Transverse colon (tissue), 4 donors: ENCODE results near the gene TRIM16.
"Not testable (repeated sequence)": the region's sequence is repeated elsewhere in the genome, so short reads cannot be mapped to it uniquely, and the experiment has no call there.

ENCODE experiments used
- CTCF ChIP-seq, 5 experiments: fragments of 200-600 bp in 3 of 5; fragments of 450-650 bp in 2 of 5; sonication (generic) in 3 of 5; IDR thresholded peaks; 1 replicate in 2 of 5; 2 replicates in 3 of 5; pipeline ENCODE4 v1.5.1; 2016 to 2017; ENCODE audit warnings: antibody characterized with exemption in 5 of 5, inconsistent platforms in 3 of 5, mild to moderate bottlenecking in 2 of 5, moderate library complexity in 1 of 5
- EP300 ChIP-seq: sonication (generic); formaldehyde crosslinking; IDR thresholded peaks from one replicate; pipeline ENCODE4 v1.6.1; 2017; ENCODE audit warnings: antibody characterized with exemption, low read depth
- POLR2A ChIP-seq: fragments of 450-650 bp; IDR thresholded peaks from one replicate; pipeline ENCODE4 v1.6.1; 2016; ENCODE audit warnings: antibody characterized with exemption, mild to moderate bottlenecking, moderate library complexity
- POLR2AphosphoS5 ChIP-seq, 3 donors: sonication (generic); formaldehyde crosslinking; IDR thresholded peaks; one replicate each; pipeline ENCODE4 v1.6.1; 2016; ENCODE audit warnings: antibody characterized with exemption in 3 of 3

- TF ChIP-seq POLR2A; CTCF (IDR thresholded peaks at IDR 0.05); POLR2AphosphoS5 (IDR thresholded peaks at IDR 0.05); EP300: not testable (repeated sequence)
These were observed 60.9 kb downstream of the TRIM16 start for GRCh38 chr17:15623255-15623654.
